Stomach (tissue), 9 donors: Measurements from ENCODE around the gene SUPT3H. TPM values are rescaled to one million over a fixed set of nuclear protein-coding genes. Genes with fewer than 3 reads are reported as not detected.

Source experiments
- DNase-seq, 2 donors: peaks; one replicate each; pipeline versions ENCODE4 v3.0.0 to v3.0.0-alpha.2; 2013 to 2019
- H3K27ac ChIP-seq, 5 donors: fragments of 200-600 bp in 4 of 5; sonication (generic) in 4 of 5; one replicate each; pipeline ENCODE4 v1.5.1; 2013 to 2019; ENCODE audit warnings: mild to moderate bottlenecking in 1 of 5, moderate library complexity in 1 of 5
- H3K27me3 ChIP-seq, 3 donors: fragments of 200-600 bp; sonication (generic); one replicate each; pipeline ENCODE4 v1.5.1; 2017 to 2019; ENCODE audit warnings: mixed run types in 1 of 3
- H3K36me3 ChIP-seq, 4 donors: fragments of 200-600 bp; sonication (generic); 1 replicate in 3 of 4; 2 replicates in 1 of 4; pipeline ENCODE4 v1.5.1; 2016 to 2019
- H3K4me1 ChIP-seq, 4 donors: fragments of 200-600 bp; sonication (generic); one replicate each; pipeline ENCODE4 v1.5.1; 2016 to 2019
- H3K4me3 ChIP-seq, 4 donors: fragments of 200-600 bp; sonication (generic) in 3 of 4; one replicate each; pipeline ENCODE4 v1.5.1; 2016 to 2019; ENCODE audit warnings: mild to moderate bottlenecking in 1 of 4
- H3K9me3 ChIP-seq, 4 donors: fragments of 200-600 bp; sonication (generic); one replicate each; pipeline ENCODE4 v1.5.1; 2016 to 2019
- CTCF ChIP-seq, 7 experiments: fragments of 450-650 bp in 4 of 7; fragments of 200-600 bp in 3 of 7; sonication (generic) in 3 of 7; IDR thresholded peaks; one replicate each; pipeline ENCODE4 v1.5.1; 2016 to 2019; ENCODE audit warnings: antibody characterized with exemption in 7 of 7, control low read depth in 2 of 7, mild to moderate bottlenecking in 1 of 7
- EP300 ChIP-seq: sonication (generic); formaldehyde crosslinking; IDR thresholded peaks from one replicate; pipeline ENCODE4 v1.6.1; 2017; ENCODE audit warnings: antibody characterized with exemption
- POLR2A ChIP-seq, 4 donors: fragments of 450-650 bp; IDR thresholded peaks; one replicate each; pipeline ENCODE4 v1.6.1; 2016; ENCODE audit warnings: antibody characterized with exemption in 4 of 4, control low read depth in 2 of 4, mild to moderate bottlenecking in 1 of 4, moderate library complexity in 1 of 4
- POLR2AphosphoS5 ChIP-seq, 3 donors: sonication (generic); formaldehyde crosslinking; IDR thresholded peaks; one replicate each; pipeline ENCODE4 v1.6.1; 2016; ENCODE audit warnings: antibody characterized with exemption in 3 of 3
- WGBS, 5 donors: extraction: QIAGEN DNeasy Blood & Tissue Kit in 3 of 5; methylation state at CpG; one replicate each; pipeline versions ENCODE4 v1.1.5 to v1.1.7; 2013 to 2018; 5-methylcytosine and 5-hydroxymethylcytosine counted together
- intact Hi-C: fragments of 100-400 bp; cut with DNase I; formaldehyde crosslinking; loops from one replicate; pipeline ENCODE4 v1.15.1; 2023; ENCODE audit warnings: low total_unique reads
- polyA plus RNA-seq, 3 donors: library from polyadenylated mRNA; stranded (reverse); fragments of 200-250 nt; gene quantifications; one replicate each; pipeline ENCODE4 v1.2.3, GENCODE V29; 2013
- total RNA-seq, 5 donors: library from RNA; depleted of rRNA; stranded (reverse); fragments of >200 nt; gene quantifications; one replicate each; pipeline versions ENCODE4 v1.1.0 to v1.2.3, GENCODE V29; 2014 to 2016
- donor health status: healthy with polysubstance abuse.
- donor health status: Bipolar disorder and iron deficiency.
- donor health status: healthy.

Gene SUPT3H
- total and polyA plus RNA-seq, 8 donors, result 0.29 to 16.2 (median 4.0) TPM; not detected in 1

- Histone ChIP-seq H3K9me3 (no peaks in the 10 kb centered on the region), H3K27me3 (no peaks in the 10 kb centered on the region), H3K4me1 (peaks cover 5 to 15% (median 8%) of the 10 kb centered on the region in 4 donors), H3K27ac (peak overlapping the region in 1 of 5 donors; percentile 3), H3K36me3 (no peaks in the 10 kb centered on the region), H3K4me3 (peak overlapping the region in 1 of 4 donors; percentile 9)
- intact Hi-C loops, result no loop called here
- TF ChIP-seq EP300 (no peak), POLR2A (IDR thresholded peaks at IDR 0.05) (no peak), CTCF (IDR thresholded peaks at IDR 0.05) (no peak), POLR2AphosphoS5 (IDR thresholded peaks at IDR 0.05) (no peak)
- no peak for DNase-seq
These were observed 49.2 kb downstream of the SUPT3H start for GRCh38 chr6:45328523-45328922.

GRCh38 chr6:45327956-45328522, 49.7 kb downstream of the SUPT3H start, which contains the start of gene RUNX2:
RUNX2 (plus strand) TSS chr6:45328330; CDS start chr6:45328727, 397 bp downstream.
- peaks cover 5 to 15% (median 8%) of the 10 kb centered on the region in 4 donors for H3K4me1 ChIP-seq
- peak within 1 kb of the TSS in 2 of 4 donors; percentile 9 to 21 for H3K4me3 ChIP-seq
- H3K36me3 ChIP-seq, result no peaks in the 10 kb centered on the region
- intact Hi-C loops, result no loop called here
- WGBS, 5 donors, result 37 to 54% (median 50%) methylated on average over 5 of the region's 5 CpGs
- peak within 1 kb of the TSS in 1 of 5 donors; percentile 3 for H3K27ac ChIP-seq
- TF ChIP-seq POLR2A (IDR thresholded peaks at IDR 0.05), result no peak
- TF ChIP-seq POLR2AphosphoS5 (IDR thresholded peaks at IDR 0.05), result no peak
- TF ChIP-seq CTCF (IDR thresholded peaks at IDR 0.05), result no peak
- TF ChIP-seq EP300, result no peak
- H3K9me3 ChIP-seq, result no peaks in the 10 kb centered on the region
- peak in 1 of 2 donors; percentile 33 for DNase-seq
- no peaks in the 10 kb centered on the region for H3K27me3 ChIP-seq

GRCh38 chr6:45326698-45327417, 50.9 kb downstream of the SUPT3H start:
- TF ChIP-seq POLR2A (IDR thresholded peaks at IDR 0.05), result no peak
- TF ChIP-seq CTCF (IDR thresholded peaks at IDR 0.05), result no peak
- TF ChIP-seq POLR2AphosphoS5 (IDR thresholded peaks at IDR 0.05), result no peak
- no peak for TF ChIP-seq EP300
- DNase-seq, result no peak
- Histone ChIP-seq H3K36me3 (no peaks in the 10 kb centered on the region), H3K27ac (no peak overlapping the region), H3K27me3 (no peaks in the 10 kb centered on the region), H3K4me1 (peaks cover 5 to 15% (median 8%) of the 10 kb centered on the region in 4 donors), H3K4me3 (no peak overlapping the region), H3K9me3 (no peaks in the 10 kb centered on the region)
- WGBS, 5 donors, result 76 to 89% (median 83%) methylated on average over 5 of the region's 5 CpGs
- intact Hi-C loops, result no loop called here

- no peaks in the 10 kb centered on the region for H3K27me3 ChIP-seq
- H3K36me3 ChIP-seq, result no peaks in the 10 kb centered on the region
- DNase-seq, result peak in 1 of 2 donors; percentile 15
- intact Hi-C loops, result no loop called here
- no peaks in the 10 kb centered on the region for H3K9me3 ChIP-seq
- TF ChIP-seq CTCF (IDR thresholded peaks at IDR 0.05), result no peak
- TF ChIP-seq EP300, result no peak
- no peak for TF ChIP-seq POLR2AphosphoS5 (IDR thresholded peaks at IDR 0.05)
- TF ChIP-seq POLR2A (IDR thresholded peaks at IDR 0.05), result no peak
- H3K4me3 ChIP-seq, result no peak overlapping the region
- WGBS, 5 donors, result 61 to 78% (median 73%) methylated on average over 3 of the region's 3 CpGs
- H3K27ac ChIP-seq, result no peak overlapping the region
- peaks cover 5 to 12% (median 8%) of the 10 kb centered on the region in 4 donors for H3K4me1 ChIP-seq
These were observed 54.0 kb downstream of the SUPT3H start for GRCh38 chr6:45323656-45324224.
